Lung (tissue), 12 donors: Measurements from ENCODE around the gene TTC19. TPM values are rescaled to one million over a fixed set of nuclear protein-coding genes. Genes with fewer than 3 reads are reported as not detected.

ENCODE experiments used
- ATAC-seq: fragments of 200-7000 bp; cut with Tn5 transposase; one replicate; pipeline ENCODE4 v1.9.1; 2020; ENCODE audit warnings: moderate number of reproducible peaks; ENCODE audit not compliant: insufficient read depth, low FRiP score
- DNase-seq, 3 donors: peaks; one replicate each; pipeline ENCODE4 v3.0.0-alpha.2; 2013 to 2017
- H3K27ac ChIP-seq, 2 donors: one replicate each; pipeline ENCODE4 v1.5.1; 2013; ENCODE audit warnings: mild to moderate bottlenecking in 2 of 2, moderate library complexity in 2 of 2, control low read depth in 1 of 2, inconsistent platforms in 1 of 2, low read depth in 1 of 2, low read length in 1 of 2
- H3K27me3 ChIP-seq, 3 donors: one replicate each; pipeline ENCODE4 v1.5.1; 2013; ENCODE audit warnings: low read length in 2 of 3; ENCODE audit not compliant: control insufficient read depth in 3 of 3, insufficient read depth in 3 of 3
- H3K36me3 ChIP-seq, 4 donors: one replicate each; pipeline ENCODE4 v1.5.1; 2013; ENCODE audit warnings: low read length in 4 of 4, mild to moderate bottlenecking in 1 of 4, moderate library complexity in 1 of 4; ENCODE audit not compliant: control insufficient read depth in 4 of 4, insufficient read depth in 4 of 4
- H3K4me1 ChIP-seq, 5 donors: one replicate each; pipeline ENCODE4 v1.5.1; 2013; ENCODE audit warnings: low read length in 5 of 5, mild to moderate bottlenecking in 2 of 5, moderate library complexity in 1 of 5; ENCODE audit not compliant: control insufficient read depth in 5 of 5, insufficient read depth in 5 of 5
- H3K4me3 ChIP-seq: one replicate; pipeline ENCODE4 v1.5.1; 2013; ENCODE audit warnings: mild to moderate bottlenecking, control low read depth, moderate library complexity
- H3K9ac ChIP-seq, 2 donors: one replicate each; pipeline ENCODE4 v1.5.1; 2013; ENCODE audit warnings: low read length in 2 of 2, control low read depth in 1 of 2; ENCODE audit not compliant: insufficient read depth in 1 of 2
- H3K9me3 ChIP-seq, 4 donors: one replicate each; pipeline ENCODE4 v1.5.1; 2013; ENCODE audit warnings: low read length in 3 of 4, mild to moderate bottlenecking in 1 of 4, moderate library complexity in 1 of 4; ENCODE audit not compliant: control insufficient read depth in 4 of 4, insufficient read depth in 3 of 4
- WGBS, 2 donors: extraction: QIAGEN DNeasy Blood & Tissue Kit; methylation state at CpG; one replicate each; pipeline ENCODE4 v1.1.7; 2013; 5-methylcytosine and 5-hydroxymethylcytosine counted together
- polyA plus RNA-seq, 2 donors: library from polyadenylated mRNA; stranded (reverse); fragments of 200-250 nt; gene quantifications; one replicate each; pipeline ENCODE4 v1.2.1, GENCODE V29; 2013
- total RNA-seq, 2 donors: library from RNA; depleted of rRNA in 1 of 2; stranded (reverse); fragments of >200 nt in 1 of 2; gene quantifications; one replicate each; pipeline ENCODE4 v1.2.1, GENCODE V29; 2014 to 2021
- TF ChIP-seq, protein P1 (sequence below): IDR thresholded peaks from 2 replicates; pipeline ENCODE4 v1.5.1; 2012; ENCODE audit warnings: mild to moderate bottlenecking; ENCODE audit errors: control extremely low read depth, extremely low read depth
- donor health status: control.
- donor health status: control.
- donor health status: Bipolar disorder and iron deficiency.
- donor health status: healthy.
- donor health status: DM: yes; HTN: yes; CAD: no.

The TTC19 gene
- total and polyA plus RNA-seq, 4 donors, result 19.1 to 80.1 (median 35.3) TPM

DNA sequence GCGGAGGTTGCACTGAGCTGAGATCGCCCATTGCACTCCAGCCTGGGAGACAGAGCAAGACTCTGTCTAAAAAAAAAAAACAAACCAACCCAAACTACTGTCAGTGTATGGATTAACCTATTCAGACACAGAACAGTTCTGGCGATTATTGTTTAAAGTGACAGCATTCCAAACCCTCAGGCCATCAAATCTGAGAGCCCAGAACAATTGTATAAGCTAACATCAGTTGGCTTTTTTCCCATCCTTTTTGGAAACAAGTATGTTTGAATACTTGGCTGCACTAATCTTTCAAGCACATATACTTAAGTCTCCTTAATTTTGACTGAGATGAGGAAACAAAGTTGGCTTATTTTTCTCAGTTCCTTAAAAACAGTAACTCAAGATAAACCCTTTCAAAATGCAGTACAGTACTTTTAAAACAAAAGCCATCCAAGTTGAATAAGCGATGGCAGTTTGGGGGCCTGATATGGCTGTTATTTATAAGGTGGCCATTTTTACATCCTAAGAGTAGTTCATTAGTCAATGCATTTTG lies 1.5 kb upstream of the TTC19 start:
- H3K27ac ChIP-seq, result no peak overlapping the region
- H3K27me3 ChIP-seq, result no peaks in the 10 kb centered on the region
- 71 to 80% methylated on average over 4 of the region's 4 CpGs for WGBS, 2 donors
- peaks cover 2 to 16% (median 11%) of the 10 kb centered on the region in 5 donors for H3K4me1 ChIP-seq
- H3K4me3 ChIP-seq, result no peak overlapping the region
- H3K9ac ChIP-seq, result peak overlapping the region in 1 of 2 donors; percentile 67
- peaks cover 0 to 25% (median 15%) of the 10 kb centered on the region in 4 donors for H3K36me3 ChIP-seq
- DNase-seq (peak in 2 of 3 donors; percentile 52 to 74), ATAC-seq (no peak)
- H3K9me3 ChIP-seq, result peaks cover 0 to 2% (median 0%) of the 10 kb centered on the region in 4 donors
- TF ChIP-seq, protein P1, sequence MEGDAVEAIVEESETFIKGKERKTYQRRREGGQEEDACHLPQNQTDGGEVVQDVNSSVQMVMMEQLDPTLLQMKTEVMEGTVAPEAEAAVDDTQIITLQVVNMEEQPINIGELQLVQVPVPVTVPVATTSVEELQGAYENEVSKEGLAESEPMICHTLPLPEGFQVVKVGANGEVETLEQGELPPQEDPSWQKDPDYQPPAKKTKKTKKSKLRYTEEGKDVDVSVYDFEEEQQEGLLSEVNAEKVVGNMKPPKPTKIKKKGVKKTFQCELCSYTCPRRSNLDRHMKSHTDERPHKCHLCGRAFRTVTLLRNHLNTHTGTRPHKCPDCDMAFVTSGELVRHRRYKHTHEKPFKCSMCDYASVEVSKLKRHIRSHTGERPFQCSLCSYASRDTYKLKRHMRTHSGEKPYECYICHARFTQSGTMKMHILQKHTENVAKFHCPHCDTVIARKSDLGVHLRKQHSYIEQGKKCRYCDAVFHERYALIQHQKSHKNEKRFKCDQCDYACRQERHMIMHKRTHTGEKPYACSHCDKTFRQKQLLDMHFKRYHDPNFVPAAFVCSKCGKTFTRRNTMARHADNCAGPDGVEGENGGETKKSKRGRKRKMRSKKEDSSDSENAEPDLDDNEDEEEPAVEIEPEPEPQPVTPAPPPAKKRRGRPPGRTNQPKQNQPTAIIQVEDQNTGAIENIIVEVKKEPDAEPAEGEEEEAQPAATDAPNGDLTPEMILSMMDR, result no peak

DNA sequence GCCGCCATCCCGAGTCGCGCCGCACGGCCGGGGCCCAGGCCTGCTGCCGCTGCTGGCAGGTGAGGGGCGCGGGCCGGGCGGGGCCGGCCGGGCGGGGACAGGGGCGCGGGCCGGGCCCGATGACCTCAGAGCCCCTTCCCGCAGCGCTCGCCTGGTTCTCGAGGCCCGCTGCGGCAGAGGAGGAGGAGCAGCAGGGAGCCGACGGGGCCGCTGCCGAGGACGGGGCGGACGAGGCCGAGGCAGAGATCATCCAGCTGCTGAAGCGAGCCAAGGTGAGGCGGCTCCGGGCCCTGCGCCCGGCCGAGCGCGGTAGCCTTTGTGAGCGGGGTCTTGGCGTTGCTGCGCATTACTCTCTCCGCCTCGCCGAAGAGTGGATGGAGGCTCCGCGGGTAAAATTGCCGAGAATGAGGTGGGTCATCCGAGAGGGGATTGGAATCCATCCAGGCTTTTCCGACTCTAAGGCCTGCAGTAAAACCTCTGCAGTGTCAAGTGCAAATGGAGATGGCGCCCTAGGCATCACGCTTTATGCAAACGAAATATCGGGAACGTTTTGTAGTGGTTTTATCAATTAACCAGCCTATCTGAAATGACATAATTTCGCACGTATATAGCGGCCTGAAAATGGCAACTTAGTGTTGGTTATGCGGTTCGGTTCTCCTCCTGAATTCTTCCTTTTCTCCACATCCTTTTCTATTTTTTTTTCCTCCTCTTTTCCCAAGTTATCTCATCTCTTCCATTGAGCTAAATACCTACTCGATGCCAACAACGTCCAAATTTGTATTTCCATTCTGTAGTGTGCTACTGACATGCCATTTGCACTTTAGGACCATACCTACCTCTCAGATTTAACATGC lies 577 bp downstream of the TTC19 start:
- DNase-seq, result peak in 2 of 3 donors; percentile 62 to 64
- 1% methylated on average over 39 to 64 of the region's 64 CpGs for WGBS, 2 donors
- H3K36me3 ChIP-seq, result peaks cover 18 to 42% (median 30%) of the 10 kb centered on the region in 4 donors

DNA sequence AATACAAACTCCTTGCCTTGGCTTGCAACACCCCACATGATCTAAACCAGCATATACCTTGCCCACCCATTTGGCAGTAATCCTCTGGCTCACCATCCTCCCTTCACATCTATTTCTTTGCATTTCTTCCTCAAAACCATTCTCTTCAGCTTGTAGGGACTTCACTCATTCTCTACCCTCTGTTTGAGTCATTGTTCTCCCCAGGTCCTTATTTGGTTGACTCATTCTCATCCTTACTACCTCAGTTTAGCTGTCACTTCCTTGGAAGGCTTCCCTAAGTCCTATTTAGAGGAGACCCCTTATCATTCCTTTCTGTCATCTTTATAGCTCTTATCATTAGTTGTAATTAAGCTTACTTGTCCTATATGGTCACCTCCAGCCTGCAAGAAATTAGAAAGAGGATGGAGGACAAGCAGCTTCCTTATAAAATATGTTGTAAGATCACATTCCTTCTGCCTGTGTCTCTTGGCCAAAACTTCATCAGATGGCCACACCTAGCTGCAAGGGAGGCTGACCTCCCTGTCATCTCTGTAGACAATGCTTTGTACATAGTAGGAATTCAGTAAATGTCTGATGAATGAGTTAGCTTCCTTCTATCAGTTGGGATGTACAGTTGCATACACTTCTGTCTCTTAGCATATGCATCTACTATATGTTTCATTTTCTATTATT lies 1.7 kb downstream of the TTC19 start:
- H3K27ac ChIP-seq, result no peak overlapping the region
- TF ChIP-seq, protein P1, result no peak

More for the DNA sequence above, 577 bp downstream of the TTC19 start:
- Histone ChIP-seq H3K4me3 (peak overlapping the region; percentile 93), H3K27ac (peak overlapping the region; percentile 88 to 98), H3K27me3 (no peaks in the 10 kb centered on the region), H3K4me1 (peaks cover 3 to 16% (median 11%) of the 10 kb centered on the region in 5 donors), H3K9me3 (peaks cover 0 to 2% (median 0%) of the 10 kb centered on the region in 4 donors), H3K9ac (peak overlapping the region; percentile 89 to 91)
- ATAC-seq, result peak; percentile 6
- TF ChIP-seq, protein P1, result no peak

More for the DNA sequence above, 1.7 kb downstream of the TTC19 start:
- no peak for ATAC-seq
- no peaks in the 10 kb centered on the region for H3K27me3 ChIP-seq
- peaks cover 5 to 16% (median 13%) of the 10 kb centered on the region in 5 donors for H3K4me1 ChIP-seq
- H3K9me3 ChIP-seq, result peaks cover 0 to 2% (median 0%) of the 10 kb centered on the region in 4 donors
- H3K9ac ChIP-seq, result peak overlapping the region in 1 of 2 donors; percentile 61
- no peak overlapping the region for H3K4me3 ChIP-seq
- peaks cover 25 to 50% (median 36%) of the 10 kb centered on the region in 4 donors for H3K36me3 ChIP-seq
- DNase-seq, result no peak
